HFF-Myc (cell line): ENCODE results near the gene LYG2.
"Not testable (repeated sequence)": the region's sequence is repeated elsewhere in the genome, so short reads cannot be mapped to it uniquely, and the experiment has no call there.

Experiments used
- DNase-seq: peaks from one replicate; pipeline ENCODE4 v3.0.0-alpha.2; 2011; ENCODE audit warnings: low read depth; ENCODE audit errors: extremely low read depth
- H3K4me3 ChIP-seq: replicated peaks from 2 replicates; pipeline ENCODE4 v1.5.1; 2011; ENCODE audit warnings: low read depth, mild to moderate bottlenecking, control low read depth, low read length
- TF ChIP-seq, protein P1 (sequence below): IDR thresholded peaks from 2 replicates; pipeline ENCODE4 v1.5.1; 2012; ENCODE audit warnings: mild to moderate bottlenecking, low read depth, low read length, control low read depth; ENCODE audit errors: missing control alignments

Gene LYG2

DNA sequence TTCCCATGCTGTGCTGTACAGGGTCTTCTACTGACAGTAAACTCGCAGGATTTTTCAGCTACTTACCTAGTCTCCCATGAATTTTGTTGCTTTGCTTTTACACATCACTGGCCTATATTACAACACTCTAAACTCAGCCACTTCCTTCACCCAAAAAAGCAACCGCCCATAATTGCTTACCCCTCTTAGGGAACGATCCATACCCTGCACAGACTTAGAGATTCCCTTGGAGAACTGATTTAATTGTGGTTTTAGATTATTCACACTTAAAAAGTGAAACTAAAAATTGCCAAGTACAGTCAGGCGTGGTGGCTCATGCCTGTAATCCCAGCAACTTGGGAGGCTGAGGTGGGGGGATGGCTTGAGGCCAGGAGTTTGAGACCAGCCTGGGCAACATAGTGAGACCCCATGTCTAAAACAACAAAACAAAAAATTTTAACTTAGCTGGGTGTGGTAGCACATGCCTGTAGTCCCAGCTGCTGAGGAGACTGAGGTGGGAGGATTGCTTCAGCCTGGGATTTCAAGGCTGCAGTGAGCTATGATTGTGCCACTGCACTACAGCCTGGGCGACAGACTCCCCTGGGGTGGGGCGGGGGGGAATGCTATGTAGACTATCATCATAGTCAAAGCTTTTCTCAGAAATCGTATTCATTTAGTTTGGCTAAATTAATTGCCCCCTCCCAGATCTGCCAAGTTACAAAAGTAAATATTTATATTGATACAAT is 55.2 kb downstream of the LYG2 start:
- TF ChIP-seq, protein P1, sequence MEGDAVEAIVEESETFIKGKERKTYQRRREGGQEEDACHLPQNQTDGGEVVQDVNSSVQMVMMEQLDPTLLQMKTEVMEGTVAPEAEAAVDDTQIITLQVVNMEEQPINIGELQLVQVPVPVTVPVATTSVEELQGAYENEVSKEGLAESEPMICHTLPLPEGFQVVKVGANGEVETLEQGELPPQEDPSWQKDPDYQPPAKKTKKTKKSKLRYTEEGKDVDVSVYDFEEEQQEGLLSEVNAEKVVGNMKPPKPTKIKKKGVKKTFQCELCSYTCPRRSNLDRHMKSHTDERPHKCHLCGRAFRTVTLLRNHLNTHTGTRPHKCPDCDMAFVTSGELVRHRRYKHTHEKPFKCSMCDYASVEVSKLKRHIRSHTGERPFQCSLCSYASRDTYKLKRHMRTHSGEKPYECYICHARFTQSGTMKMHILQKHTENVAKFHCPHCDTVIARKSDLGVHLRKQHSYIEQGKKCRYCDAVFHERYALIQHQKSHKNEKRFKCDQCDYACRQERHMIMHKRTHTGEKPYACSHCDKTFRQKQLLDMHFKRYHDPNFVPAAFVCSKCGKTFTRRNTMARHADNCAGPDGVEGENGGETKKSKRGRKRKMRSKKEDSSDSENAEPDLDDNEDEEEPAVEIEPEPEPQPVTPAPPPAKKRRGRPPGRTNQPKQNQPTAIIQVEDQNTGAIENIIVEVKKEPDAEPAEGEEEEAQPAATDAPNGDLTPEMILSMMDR: no peak

DNA sequence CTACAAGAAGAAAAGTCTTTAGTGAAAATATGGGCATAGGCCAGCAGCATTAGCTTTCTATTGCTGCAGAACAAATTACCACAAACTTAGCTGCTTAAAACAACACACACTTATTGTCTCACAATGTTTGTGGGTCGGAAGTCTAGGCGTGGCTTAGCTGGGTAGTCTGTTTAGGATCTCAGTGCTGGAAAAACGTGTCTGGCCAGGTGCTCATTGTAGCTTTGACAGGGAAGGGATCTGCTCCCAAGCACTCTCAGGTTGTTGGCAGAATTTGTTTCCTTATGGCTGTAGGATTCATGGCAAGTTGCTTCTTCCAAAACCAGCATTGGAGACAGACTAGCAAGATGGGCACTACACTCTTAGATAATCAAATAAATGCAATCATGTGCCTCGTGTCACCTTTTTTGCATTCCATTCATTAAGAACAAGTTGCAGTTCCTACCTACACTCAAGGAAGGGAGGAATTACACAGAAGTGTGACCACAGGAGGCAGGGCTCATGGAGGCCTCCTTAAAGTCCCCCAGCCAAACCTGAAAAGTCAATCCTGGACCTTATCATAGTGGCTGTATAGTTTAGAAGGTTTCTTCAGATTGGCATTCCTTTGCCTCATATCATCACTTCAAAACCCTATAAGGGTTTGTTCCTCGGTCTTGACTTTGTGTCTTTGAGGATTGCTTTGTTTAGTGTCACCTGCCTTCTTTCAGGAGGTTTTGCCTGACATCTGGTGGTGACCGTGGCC is 57.2 kb downstream of the LYG2 start:
- DNase-seq: no peak
- TF ChIP-seq, protein P1: no peak

More for the DNA sequence above, 55.2 kb downstream of the LYG2 start:
- DNase-seq: no peak
- H3K4me3 ChIP-seq: no peak overlapping the region

DNA sequence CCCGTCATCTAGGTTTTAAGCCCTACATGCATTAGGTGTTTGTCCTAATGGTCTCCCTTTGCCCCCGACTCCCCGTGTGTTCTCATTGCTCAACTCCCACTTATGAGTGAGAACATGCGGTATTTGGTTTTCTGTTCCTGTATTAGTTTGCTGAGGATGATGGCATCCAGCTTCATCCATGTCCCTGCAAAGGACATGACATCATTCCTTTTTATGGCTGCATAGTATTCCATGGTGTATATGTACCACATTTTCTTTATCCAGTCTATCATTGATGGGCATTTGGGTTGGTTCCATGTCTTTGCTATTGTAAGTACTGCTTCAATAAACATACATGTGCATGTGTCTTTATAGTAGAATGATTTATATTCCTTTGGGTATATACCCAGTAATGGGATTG is 63.1 kb downstream of the LYG2 start:
- not testable (repeated sequence) for H3K4me3 ChIP-seq, DNase-seq

More for the DNA sequence above, 57.2 kb downstream of the LYG2 start:
- no peak overlapping the region for H3K4me3 ChIP-seq
